LHCN-M2 (cell line): ENCODE data around the gene PGGT1B. TPM values are rescaled to one million over a fixed set of nuclear protein-coding genes. Genes with fewer than 3 reads are reported as not detected.
"Not testable (repeated sequence)": the region's sequence is repeated elsewhere in the genome, so short reads cannot be mapped to it uniquely, and the experiment has no call there.

Experiments
- DNase-seq: peaks from one replicate; pipeline ENCODE4 v3.0.0-alpha.2; 2012; ENCODE audit warnings: low read depth
- total RNA-seq: library from RNA; depleted of rRNA; stranded (reverse); fragments of >200 nt; gene quantifications from 2 replicates; pipeline ENCODE4 v1.2.3, GENCODE V29; 2014

Gene PGGT1B
- total RNA-seq, 1 experiment from 2014 or later, result 9.3 TPM

DNA sequence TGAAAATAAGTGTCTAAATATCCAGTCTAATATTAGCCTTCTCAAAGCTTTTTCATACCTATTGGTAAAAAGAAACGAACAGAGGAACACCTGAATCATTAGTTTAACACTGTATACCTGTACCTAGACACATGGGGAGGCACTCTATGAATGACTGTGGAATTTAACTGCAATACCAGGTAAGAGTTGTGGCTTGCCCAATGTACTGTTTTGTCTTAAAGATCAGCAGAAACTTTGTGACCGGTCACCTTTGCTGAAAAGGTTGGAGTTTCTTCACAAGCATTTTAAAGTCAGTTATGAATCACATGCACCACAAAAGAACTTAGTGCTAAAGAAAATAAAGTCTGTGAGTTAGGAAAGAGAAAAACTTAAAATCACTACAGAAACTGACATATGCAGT, 2.4 kb downstream of the PGGT1B start:
- no peak for DNase-seq

GRCh38 chr5:115257981-115258380, 4.7 kb downstream of the PGGT1B start:
- no peak for DNase-seq

DNA sequence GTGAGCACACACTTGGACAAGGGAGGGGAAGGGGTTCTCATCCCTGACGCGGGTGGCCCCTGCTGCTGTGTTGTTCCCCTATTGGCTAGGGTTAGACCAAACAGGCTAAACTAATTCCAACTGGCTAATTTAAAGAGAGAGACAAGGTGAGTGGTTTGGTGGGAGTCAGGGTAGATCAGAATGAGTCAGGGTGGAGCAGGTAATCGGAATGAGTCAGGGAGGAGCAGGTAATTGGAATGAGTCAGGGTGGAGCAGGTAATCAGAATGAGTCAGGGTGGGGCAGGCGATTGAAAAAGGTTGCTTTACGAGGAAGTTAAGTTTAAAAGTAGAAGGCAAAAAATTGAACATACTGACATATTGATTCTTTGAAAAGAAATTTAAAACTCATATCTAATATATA, 13.3 kb downstream of the PGGT1B start:
- not testable (repeated sequence) for DNase-seq

DNA sequence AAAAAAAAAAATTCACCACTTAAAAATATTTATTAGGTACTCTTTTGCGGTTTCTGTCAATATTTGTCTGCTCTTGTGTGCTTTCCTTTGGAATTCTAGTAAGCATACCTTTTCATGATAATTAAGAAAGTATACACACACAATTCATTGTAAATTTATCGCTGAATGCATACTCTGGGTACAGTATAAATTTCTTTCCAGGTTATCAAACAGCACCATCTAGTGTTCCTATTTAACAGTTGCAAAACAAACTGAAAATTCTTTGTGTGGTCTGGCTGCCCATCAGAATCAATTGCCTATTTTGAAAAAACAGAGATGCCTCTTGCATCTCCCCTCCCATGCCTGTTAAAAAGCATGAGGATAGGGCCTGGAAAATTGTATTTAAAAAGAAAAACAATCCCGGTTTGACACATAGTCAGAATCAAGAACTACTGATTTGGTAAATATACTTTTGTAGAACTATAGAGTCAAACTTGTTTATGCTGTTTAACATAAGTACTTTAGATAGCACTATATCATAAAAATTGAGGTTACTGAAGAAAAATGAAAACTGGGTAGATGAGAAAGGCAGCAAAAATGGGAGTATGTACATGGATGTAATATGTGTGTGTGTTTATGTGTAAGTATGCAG, 16.2 kb downstream of the PGGT1B start:
- peak; percentile 44 for DNase-seq

DNA sequence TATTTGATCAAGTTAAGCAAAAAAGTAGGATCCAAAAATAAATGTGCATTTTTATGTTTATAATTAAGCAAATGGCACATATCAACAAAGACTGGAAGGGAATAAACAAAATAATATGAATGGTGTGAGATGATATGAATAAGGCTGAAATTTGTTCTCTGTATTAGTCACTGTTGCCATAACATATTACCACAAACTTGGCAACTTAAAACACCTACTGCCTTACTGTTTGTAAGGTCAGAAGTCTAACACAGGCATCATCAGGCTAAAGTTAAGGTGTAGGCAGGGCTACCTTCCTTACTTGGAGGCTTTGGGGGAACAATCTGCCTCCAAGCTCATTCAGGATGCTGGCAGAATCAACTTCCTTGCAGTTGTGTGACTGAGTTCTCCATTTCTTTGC, 19.3 kb downstream of the PGGT1B start:
- DNase-seq, result peak; percentile 52

DNA sequence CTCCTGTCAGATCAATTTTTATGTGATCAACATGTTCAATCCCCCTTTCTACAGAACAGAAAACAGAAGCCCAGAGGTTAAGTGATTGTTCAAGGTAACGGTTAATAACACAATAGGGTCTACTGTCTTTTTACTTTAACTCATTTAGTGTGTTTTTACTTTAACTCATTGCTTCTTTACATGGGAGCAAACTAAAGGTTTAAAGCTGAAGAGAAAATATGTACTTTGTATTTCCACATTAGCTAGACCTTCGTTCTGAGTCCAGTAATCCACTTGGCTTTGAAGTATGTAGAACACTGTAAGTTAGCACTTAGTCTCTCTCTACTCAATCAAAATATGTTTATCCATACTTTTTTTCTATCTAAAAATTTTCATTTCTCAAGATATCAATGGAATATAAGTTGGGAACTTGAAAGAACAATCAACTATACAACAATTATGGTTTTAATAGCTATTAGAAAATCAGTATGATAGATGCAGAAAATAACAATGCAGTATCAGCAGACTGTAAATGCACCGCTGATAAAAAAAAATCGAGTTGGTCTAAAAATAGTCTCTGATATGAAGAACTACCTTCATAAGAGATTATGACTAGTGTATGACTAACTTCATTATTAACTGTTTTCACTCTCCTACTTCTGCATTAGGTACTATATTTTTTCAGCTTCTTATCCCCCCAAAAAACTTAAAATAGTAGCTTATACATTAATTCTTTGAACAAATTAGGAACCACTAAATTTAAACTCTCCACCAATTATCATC, 20.6 kb downstream of the PGGT1B start:
- peak; percentile 11 for DNase-seq

DNA sequence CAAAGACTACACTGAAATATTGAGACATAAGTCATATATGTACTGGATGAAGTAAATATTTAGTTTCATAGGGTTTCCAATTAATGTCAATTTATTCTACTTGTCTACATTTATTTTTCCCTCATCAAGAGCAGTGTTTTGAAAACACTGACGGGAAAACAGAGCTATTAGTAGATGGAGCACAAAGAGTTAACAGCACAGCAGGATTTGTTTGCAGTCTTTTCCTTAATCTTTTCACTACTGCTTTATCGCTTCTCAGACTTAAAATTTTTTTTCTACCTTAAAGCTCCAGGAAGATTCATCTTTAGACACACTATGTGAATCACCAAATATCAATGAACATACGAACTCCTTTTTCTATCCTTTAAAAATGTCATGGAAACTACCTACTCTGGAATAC, 25.6 kb downstream of the PGGT1B start:
- no peak for DNase-seq

- DNase-seq, result no peak
These were observed 26.1 kb downstream of the PGGT1B start for GRCh38 chr5:115236599-115236998.

- peak; percentile 13 for DNase-seq
These were observed 31.1 kb downstream of the PGGT1B start for GRCh38 chr5:115231598-115231997.

- no peak for DNase-seq
These were observed 33.1 kb downstream of the PGGT1B start for GRCh38 chr5:115229606-115230005.

GRCh38 chr5:115227281-115227680, 35.4 kb downstream of the PGGT1B start:
- no peak for DNase-seq

GRCh38 chr5:115214541-115214940, 48.1 kb downstream of the PGGT1B start:
- DNase-seq, result no peak

DNA sequence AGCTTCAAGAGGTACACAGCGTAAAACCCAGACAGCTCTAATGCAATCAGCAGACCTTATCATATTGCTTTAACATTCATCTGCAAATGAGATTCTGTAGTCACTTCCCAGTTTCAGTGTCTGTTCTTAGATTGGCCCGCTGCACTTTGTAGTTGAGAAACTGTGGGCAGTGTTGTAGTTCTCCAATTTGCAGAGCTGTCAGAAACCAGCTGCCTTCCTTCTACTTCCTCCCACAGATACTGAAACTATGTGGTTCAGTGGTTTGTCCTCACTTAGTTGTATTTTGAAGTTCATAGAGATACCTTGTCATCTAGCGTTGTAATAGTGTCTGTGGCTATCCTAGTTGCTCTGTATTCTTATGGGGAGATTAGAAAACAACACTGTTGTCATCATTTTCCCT, 53.4 kb downstream of the PGGT1B start:
- no peak for DNase-seq

- DNase-seq, result no peak
These were observed 59.7 kb downstream of the PGGT1B start for GRCh38 chr5:115202952-115203351.

DNA sequence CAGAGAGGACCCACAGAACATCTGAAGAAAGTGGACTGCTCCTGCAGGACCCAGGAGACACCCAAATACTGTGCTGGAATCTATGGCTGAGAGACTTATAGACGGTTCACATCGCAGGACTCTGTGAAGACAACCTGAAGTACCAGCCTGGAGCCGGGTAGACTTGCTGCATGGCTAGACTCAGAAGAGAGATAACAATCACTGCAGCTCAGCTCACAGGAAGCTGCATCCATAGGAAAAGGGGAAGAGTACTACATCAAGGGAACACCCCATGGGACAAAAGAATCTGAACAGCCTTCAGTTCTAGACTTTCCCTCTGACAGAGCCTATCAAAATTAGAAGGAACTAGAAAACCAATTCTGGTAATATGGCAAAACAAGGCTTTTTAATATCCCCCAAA, 66.5 kb downstream of the PGGT1B start:
- DNase-seq, result no peak

GRCh38 chr5:115194676-115195075, 68.0 kb downstream of the PGGT1B start:
- no peak for DNase-seq

DNA sequence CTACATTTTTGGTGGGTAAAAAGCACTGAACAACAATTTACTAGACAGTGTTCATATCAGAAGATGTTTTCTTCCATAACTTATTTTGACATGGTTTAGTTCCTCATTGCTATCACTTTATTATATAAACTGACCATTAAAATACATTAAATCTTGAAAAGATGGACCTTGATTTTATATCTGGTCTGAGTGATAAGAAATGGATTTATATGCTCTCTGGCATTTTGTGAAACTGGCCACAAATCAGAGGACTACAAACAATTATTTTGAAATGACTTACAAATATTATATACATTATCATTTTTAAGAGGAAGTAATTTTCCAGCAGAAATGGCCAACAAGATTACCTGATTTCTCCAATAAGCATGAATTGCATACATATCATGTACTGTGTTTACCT, 69.4 kb downstream of the PGGT1B start:
- no peak for DNase-seq

- DNase-seq, result no peak
These were observed 70.6 kb downstream of the PGGT1B start for GRCh38 chr5:115192098-115192497.

DNA sequence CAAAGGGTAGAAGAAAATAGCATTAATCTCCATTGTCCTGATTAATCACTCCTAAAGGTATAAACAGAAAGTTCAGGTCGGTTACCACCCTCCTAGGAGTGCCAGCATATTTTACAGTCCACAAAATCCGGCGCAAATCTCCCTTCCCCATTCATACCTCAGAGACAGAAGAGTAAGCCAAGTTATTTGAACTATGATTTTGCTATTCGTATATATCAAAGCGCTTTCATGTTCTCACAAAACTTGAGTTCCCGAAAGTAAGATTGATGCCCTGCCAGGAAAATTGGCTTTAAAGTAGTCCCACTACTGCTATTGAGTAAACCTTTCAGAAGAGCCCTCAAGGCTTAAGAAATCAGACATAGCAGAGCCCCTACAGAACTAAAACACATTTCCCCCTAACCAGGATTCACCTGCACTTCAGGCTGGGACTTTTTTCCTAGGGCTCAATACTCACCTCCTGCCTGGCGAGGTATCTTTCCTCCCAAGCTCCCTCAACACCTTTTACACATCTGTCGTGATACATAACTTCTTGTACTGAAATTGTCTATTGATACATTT, 71.1 kb downstream of the PGGT1B start:
- DNase-seq, result no peak

GRCh38 chr5:115190388-115190787, 72.3 kb downstream of the PGGT1B start:
- DNase-seq, result no peak

GRCh38 chr5:115189866-115190265, 72.8 kb downstream of the PGGT1B start:
- DNase-seq, result no peak

DNA sequence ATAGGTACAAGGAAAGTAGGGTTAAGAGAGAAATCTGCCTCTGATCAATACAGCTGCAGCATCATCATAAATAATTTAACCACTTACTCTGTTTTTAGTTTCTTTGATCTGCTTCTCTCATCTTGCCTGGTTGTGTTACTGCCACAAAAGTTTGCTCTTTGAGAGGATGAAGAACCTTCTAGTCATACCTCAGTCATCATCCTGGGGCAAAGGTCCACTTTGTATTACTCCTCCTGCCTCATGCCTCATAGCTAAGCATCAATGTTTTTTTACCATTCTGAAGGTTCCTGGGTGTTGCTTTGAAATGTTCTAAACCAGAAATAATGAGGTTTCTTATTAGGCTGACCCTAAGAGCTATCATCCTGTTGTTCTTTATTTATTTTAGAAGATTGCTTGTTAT, 75.9 kb downstream of the PGGT1B start:
- DNase-seq, result peak; percentile 3

DNA sequence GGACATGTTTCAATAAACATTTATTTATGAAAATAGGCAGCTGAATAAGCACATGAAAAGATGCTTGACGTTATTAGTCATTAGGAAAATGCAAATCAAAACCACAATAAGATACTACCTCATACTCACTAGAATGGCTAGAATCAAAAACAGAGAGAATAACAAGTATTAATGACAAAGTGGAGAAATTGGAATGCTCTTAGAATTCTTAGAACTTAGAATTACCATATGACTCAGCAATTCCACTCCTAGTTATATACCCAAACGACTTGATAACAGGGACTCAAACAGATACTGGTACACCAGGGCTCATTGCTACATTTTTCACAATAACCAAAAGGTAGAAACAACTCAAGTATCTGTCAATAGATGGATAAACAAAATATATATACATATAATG, 77.9 kb downstream of the PGGT1B start:
- DNase-seq, result peak; percentile 68
